B cell (primary cell): Measurements from ENCODE around the gene SLC1A2. TPM values are rescaled to one million over a fixed set of nuclear protein-coding genes. Genes with fewer than 3 reads are reported as not detected.

ENCODE experiments used
- ATAC-seq: fragments of 200-7000 bp; cut with Tn5 transposase; one replicate; pipeline ENCODE4 v1.10.0; 2021; ENCODE audit warnings: low read depth, mild to moderate bottlenecking, moderate number of reproducible peaks, moderate library complexity
- CTCF ChIA-PET: fragments of 350-600 bp; sonication (Branson Sonifier 250); formaldehyde crosslinking; loops from one replicate; lab custom pipeline; 2021; ENCODE audit warnings: antibody characterized with exemption, inconsistent platforms; lab: Charles Lee
- POLR2A ChIA-PET: fragments of 350-600 bp; sonication (Branson Sonifier 250); formaldehyde crosslinking; loops from one replicate; lab custom pipeline; 2021; ENCODE audit warnings: antibody characterized with exemption; lab: Charles Lee
- DNase-seq: peaks from one replicate; pipeline ENCODE4 v3.0.0; 2013
- H2AFZ ChIP-seq: 2 replicates; pipeline ENCODE4 v1.6.1; 2012; ENCODE audit warnings: mild to moderate bottlenecking, low read depth, low read length; ENCODE audit not compliant: insufficient read depth, poor library complexity, severe bottlenecking
- H3K27ac ChIP-seq, 2 donors: 1 replicate in 1 of 2; 2 replicates in 1 of 2; pipeline ENCODE4 v1.5.1; 2012 to 2013; ENCODE audit warnings: low read length in 2 of 2, mild to moderate bottlenecking in 2 of 2, moderate library complexity in 1 of 2
- H3K27me3 ChIP-seq, 4 experiments: fragments of 200-600 bp in 1 of 4; sonication (generic) in 1 of 4; replicated peaks in 1 of 4; 1 replicate in 2 of 4; 2 replicates in 2 of 4; pipeline versions ENCODE4 v1.6.1 to v1.7.0; 2013 to 2016; ENCODE audit warnings: low read length in 3 of 4, mild to moderate bottlenecking in 2 of 4, mixed read lengths in 1 of 4, moderate library complexity in 1 of 4; ENCODE audit not compliant: insufficient read depth in 4 of 4, control insufficient read depth in 3 of 4; ENCODE audit errors: control extremely low read depth in 1 of 4
- H3K36me3 ChIP-seq, 2 experiments: replicated peaks in 1 of 2; 1 replicate in 1 of 2; 2 replicates in 1 of 2; pipeline versions ENCODE4 v1.6.1 to v1.7.1; 2013; ENCODE audit warnings: low read length in 1 of 2; ENCODE audit not compliant: insufficient read depth in 2 of 2, control insufficient read depth in 1 of 2; ENCODE audit errors: control extremely low read depth in 1 of 2, extremely low read depth in 1 of 2
- H3K4me1 ChIP-seq, 2 donors: fragments of 200-600 bp in 1 of 2; sonication (generic) in 1 of 2; 1 replicate in 1 of 2; 2 replicates in 1 of 2; pipeline versions ENCODE4 v1.5.1 to v1.6.1; 2013 to 2017; ENCODE audit warnings: low read length in 2 of 2; ENCODE audit not compliant: control insufficient read depth in 2 of 2, insufficient read depth in 2 of 2
- H3K4me2 ChIP-seq: replicated peaks from 2 replicates; pipeline ENCODE3; 2012; ENCODE audit warnings: mild to moderate bottlenecking, low read depth, low read length; ENCODE audit not compliant: poor library complexity, severe bottlenecking
- H3K4me3 ChIP-seq, 5 experiments: fragments of 200-600 bp in 1 of 5; sonication (generic) in 1 of 5; 1 replicate in 3 of 5; 2 replicates in 2 of 5; pipeline versions ENCODE4 v1.5.1 to v1.7.0; 2011 to 2016; ENCODE audit warnings: low read length in 4 of 5, mild to moderate bottlenecking in 4 of 5, low read depth in 2 of 5, control low read depth in 1 of 5, moderate library complexity in 1 of 5; ENCODE audit not compliant: insufficient read depth in 1 of 5; ENCODE audit errors: control extremely low read depth in 1 of 5, extremely low read depth in 1 of 5
- H3K79me2 ChIP-seq: fragments of 200-600 bp; sonication (generic); one replicate; pipeline ENCODE4 v1.6.0; 2016; ENCODE audit warnings: low read length; ENCODE audit not compliant: control insufficient read depth, insufficient read depth
- H3K9ac ChIP-seq: fragments of 200-600 bp; sonication (generic); 2 replicates; pipeline ENCODE4 v1.6.1; 2017; ENCODE audit warnings: mild to moderate bottlenecking, low read length, moderate library complexity
- H3K9me3 ChIP-seq, 3 donors: one replicate each; pipeline versions ENCODE4 v1.6.1 to v1.7.1; 2013; ENCODE audit warnings: low read length in 2 of 3; ENCODE audit not compliant: control insufficient read depth in 2 of 3, insufficient read depth in 1 of 3; ENCODE audit errors: control extremely low read depth in 1 of 3
- H4K20me1 ChIP-seq: 2 replicates; pipeline ENCODE4 v1.6.0; 2012; ENCODE audit warnings: mild to moderate bottlenecking, low read length; ENCODE audit not compliant: insufficient read depth, control insufficient read depth, poor library complexity, severe bottlenecking
- H3K27ac Mint-ChIP-seq: one replicate; pipeline ENCODE4 v1.8.0; 2021; ENCODE audit warnings: mixed read lengths
- H3K27me3 Mint-ChIP-seq: one replicate; pipeline ENCODE4 v1.8.0; 2021; ENCODE audit warnings: mixed read lengths
- H3K4me1 Mint-ChIP-seq: one replicate; pipeline ENCODE4 v1.8.0; 2021; ENCODE audit warnings: mixed read lengths
- H3K4me3 Mint-ChIP-seq: one replicate; pipeline ENCODE4 v1.8.0; 2021; ENCODE audit warnings: mixed read lengths
- H3K9me3 Mint-ChIP-seq: one replicate; pipeline ENCODE4 v1.8.0; 2022; ENCODE audit warnings: mixed read lengths; ENCODE audit not compliant: insufficient read depth
- EZH2 ChIP-seq: IDR thresholded peaks from 2 replicates; pipeline ENCODE4 v1.6.1; 2012; ENCODE audit warnings: borderline replicate concordance, low read depth, mild to moderate bottlenecking, moderate library complexity, low read length; ENCODE audit not compliant: insufficient read depth, poor library complexity, severe bottlenecking
- WGBS: methylation state at CpG from one replicate; pipeline ENCODE4 v1.1.5; 2013; ENCODE audit warnings: missing lambda C conversion rate; ENCODE audit not compliant: insufficient coverage; 5-methylcytosine and 5-hydroxymethylcytosine counted together
- intact Hi-C: fragments of 100-400 bp; cut with micrococcal nuclease; formaldehyde crosslinking; loops from one replicate; pipeline ENCODE4 v1.10.0; 2022
- polyA plus RNA-seq: library from polyadenylated mRNA; depleted of rRNA; stranded (reverse); fragments of >200 nt; gene quantifications from 2 replicates; pipeline ENCODE4 v1.2.3, GENCODE V29; 2012
- total RNA-seq, 2 donors: library from RNA; stranded (reverse); fragments of 120-200 nt in 1 of 2; gene quantifications; 1 replicate in 1 of 2; 2 replicates in 1 of 2; pipeline versions ENCODE4 v1.2.3 to v1.2.4, GENCODE V29; 2013 to 2022
- TF ChIP-seq, protein P1 (sequence below): fragments of 200-600 bp; IDR thresholded peaks from one replicate; pipeline ENCODE4 v1.8.0; 2022; ENCODE audit warnings: antibody characterized with exemption, mild to moderate bottlenecking

SLC1A2 gene
- total and polyA plus RNA-seq, 2 donors (not counting 1 experiment from before 2014, with no cell fraction given): not detected

DNA sequence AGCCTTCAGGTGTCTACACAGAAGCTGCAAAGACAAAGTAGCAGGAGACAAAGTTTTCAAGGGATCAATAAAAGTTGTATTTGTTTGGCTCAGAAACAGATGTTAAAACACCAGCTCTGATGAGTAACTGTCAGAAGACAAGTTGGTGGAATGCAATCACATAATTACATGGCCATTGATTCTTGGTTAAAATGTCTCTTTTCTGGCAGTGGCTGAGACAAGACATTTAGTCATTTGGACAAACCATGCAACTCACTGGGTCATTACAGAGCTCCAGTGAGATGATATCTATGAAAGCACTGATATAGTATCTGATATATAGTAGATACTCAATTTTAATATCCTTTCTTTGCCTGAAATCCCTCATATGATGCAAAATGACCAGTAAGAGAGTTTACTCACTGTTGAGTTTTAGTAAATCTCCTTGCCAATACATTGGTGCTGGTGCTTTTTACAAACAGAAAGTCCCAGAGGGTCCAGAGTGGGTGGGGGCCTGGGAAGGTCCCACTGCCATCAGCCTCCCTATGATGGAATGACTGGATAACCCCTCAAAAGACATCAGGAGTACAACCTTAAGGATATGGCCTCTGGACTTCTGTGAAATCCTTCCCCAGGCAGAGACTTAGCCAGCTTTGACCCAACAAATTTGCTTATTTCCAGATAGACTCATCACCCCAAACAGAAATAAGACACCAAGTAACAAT, 95.0 kb downstream of the SLC1A2 start:
- no peak for ATAC-seq
- no peak for DNase-seq
- H3K27me3 Mint-ChIP-seq: no peaks in the 10 kb centered on the region
- H3K4me3 Mint-ChIP-seq: no peak overlapping the region
- no peak overlapping the region for H3K4me2 ChIP-seq
- no peaks in the 10 kb centered on the region for H3K27me3 ChIP-seq
- no peaks in the 10 kb centered on the region for H3K9me3 ChIP-seq
- TF ChIP-seq, protein P1, sequence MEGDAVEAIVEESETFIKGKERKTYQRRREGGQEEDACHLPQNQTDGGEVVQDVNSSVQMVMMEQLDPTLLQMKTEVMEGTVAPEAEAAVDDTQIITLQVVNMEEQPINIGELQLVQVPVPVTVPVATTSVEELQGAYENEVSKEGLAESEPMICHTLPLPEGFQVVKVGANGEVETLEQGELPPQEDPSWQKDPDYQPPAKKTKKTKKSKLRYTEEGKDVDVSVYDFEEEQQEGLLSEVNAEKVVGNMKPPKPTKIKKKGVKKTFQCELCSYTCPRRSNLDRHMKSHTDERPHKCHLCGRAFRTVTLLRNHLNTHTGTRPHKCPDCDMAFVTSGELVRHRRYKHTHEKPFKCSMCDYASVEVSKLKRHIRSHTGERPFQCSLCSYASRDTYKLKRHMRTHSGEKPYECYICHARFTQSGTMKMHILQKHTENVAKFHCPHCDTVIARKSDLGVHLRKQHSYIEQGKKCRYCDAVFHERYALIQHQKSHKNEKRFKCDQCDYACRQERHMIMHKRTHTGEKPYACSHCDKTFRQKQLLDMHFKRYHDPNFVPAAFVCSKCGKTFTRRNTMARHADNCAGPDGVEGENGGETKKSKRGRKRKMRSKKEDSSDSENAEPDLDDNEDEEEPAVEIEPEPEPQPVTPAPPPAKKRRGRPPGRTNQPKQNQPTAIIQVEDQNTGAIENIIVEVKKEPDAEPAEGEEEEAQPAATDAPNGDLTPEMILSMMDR: no peak
- no peak for TF ChIP-seq EZH2
- peaks cover 19% of the 10 kb centered on the region for H3K4me1 Mint-ChIP-seq
- no peak overlapping the region for H2AFZ ChIP-seq
- H3K36me3 ChIP-seq: no peaks in the 10 kb centered on the region
- POLR2A ChIA-PET: interaction anchor here (0.7 kb wide), 1 partner anchor 868 kb away, joined by 3 read pairs; no protein-coding TSS in a partner anchor
- no peak overlapping the region for H3K27ac Mint-ChIP-seq
- no peaks in the 10 kb centered on the region for H4K20me1 ChIP-seq
- intact Hi-C loops: no loop called here
- CTCF ChIA-PET: no interaction called here
- no peak overlapping the region for H3K4me3 ChIP-seq
- no peak overlapping the region for H3K9ac ChIP-seq
- H3K9me3 Mint-ChIP-seq: no peaks in the 10 kb centered on the region
- H3K4me1 ChIP-seq: peaks cover 3 to 6% of the 10 kb centered on the region in 2 donors
- H3K79me2 ChIP-seq: no peaks in the 10 kb centered on the region
- no peak overlapping the region for H3K27ac ChIP-seq

DNA sequence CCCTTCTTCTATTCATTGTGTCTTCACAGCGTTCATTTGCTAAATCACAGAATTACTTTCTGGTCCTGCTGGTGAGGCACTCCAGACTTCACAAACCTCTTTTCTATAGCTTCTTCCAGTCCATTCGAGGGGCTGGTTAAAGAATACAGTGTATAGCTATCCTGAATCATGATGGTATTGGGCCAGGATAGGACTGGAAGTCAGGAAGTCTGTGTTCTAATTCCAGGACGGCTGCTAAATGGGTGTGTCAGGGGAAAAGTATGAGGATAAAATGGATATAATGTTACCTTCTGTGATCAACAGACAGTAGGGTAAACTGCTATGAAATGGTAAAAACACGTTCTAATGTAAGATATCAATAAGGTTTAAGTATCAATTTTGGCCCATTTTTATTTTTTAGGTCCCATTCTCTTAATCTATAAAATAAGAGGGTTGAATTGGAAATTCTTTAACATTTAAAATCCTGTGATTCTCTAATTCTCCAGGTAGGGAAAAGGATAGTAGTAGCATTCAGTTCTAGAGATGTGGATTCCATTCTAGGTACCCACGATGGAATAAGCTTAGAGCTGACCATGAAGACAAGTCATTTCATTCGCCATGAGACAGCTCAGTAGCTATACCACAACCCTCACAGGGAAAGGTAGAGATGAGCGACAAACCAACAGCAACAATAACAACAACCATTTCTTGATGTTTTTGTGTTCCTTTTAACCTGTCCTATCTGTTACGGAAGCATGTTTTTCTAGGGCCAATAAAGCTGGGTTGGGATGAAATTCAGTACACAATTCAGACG, 96.1 kb downstream of the SLC1A2 start:
- DNase-seq (no peak), ATAC-seq (no peak)
- no peaks in the 10 kb centered on the region for H4K20me1 ChIP-seq
- no peaks in the 10 kb centered on the region for H3K36me3 ChIP-seq
- H3K9me3 Mint-ChIP-seq: no peaks in the 10 kb centered on the region
- no peak overlapping the region for H3K27ac ChIP-seq
- H3K9ac ChIP-seq: no peak overlapping the region
- H3K4me1 Mint-ChIP-seq: peaks cover 24% of the 10 kb centered on the region
- POLR2A ChIA-PET: no interaction called here
- no peaks in the 10 kb centered on the region for H3K9me3 ChIP-seq
- H3K4me1 ChIP-seq: peaks cover 14 to 16% of the 10 kb centered on the region in 2 donors
- H3K27me3 ChIP-seq: no peaks in the 10 kb centered on the region
- CTCF ChIA-PET: no interaction called here
- no peak for TF ChIP-seq EZH2
- TF ChIP-seq, protein P1: no peak
- intact Hi-C loops: no loop called here
- H3K27ac Mint-ChIP-seq: no peak overlapping the region
- no peak overlapping the region for H3K4me3 Mint-ChIP-seq
- H3K4me2 ChIP-seq: no peak overlapping the region
- H2AFZ ChIP-seq: no peak overlapping the region
- no peaks in the 10 kb centered on the region for H3K79me2 ChIP-seq
- no peaks in the 10 kb centered on the region for H3K27me3 Mint-ChIP-seq
- WGBS: 75% methylated on average over 4 of the region's 9 CpGs
- H3K4me3 ChIP-seq: no peak overlapping the region
